ENCODE data around the gene RDH8.
A peak's percentile ranks its signal among the peaks of the same experiment; 100 is the strongest.

The RDH8 gene

GRCh38 chr19:10037367-10037766 is 24.1 kb downstream of the RDH8 start:
- DNase-seq: no peak

DNA sequence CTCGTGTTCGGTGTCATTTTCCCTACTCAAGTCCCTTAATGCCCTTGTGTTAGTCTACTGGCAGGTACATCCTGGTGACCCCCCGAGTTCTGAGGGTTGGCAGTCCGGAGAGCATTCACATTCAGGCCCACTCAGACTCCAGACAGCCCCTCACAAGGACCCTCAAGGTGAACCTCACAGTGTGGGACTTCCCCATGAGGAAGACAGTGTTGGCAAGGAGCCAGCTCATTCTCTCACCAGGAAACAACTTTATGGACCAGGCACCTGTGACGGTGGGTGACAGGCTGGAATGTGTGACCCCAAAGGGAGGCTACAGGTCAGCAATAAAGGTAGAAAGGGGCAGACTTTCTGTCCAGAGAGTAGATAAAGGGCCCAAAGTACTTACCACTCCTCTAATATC is 24.5 kb downstream of the RDH8 start:
- DNase-seq: no peak

GRCh38 chr19:10043286-10043927 is 30.1 kb downstream of the RDH8 start:
- no peak for DNase-seq

GRCh38 chr19:10044390-10044789 is 31.1 kb downstream of the RDH8 start:
- peak in 1 of 4 experiments; percentile 3 for DNase-seq

DNA sequence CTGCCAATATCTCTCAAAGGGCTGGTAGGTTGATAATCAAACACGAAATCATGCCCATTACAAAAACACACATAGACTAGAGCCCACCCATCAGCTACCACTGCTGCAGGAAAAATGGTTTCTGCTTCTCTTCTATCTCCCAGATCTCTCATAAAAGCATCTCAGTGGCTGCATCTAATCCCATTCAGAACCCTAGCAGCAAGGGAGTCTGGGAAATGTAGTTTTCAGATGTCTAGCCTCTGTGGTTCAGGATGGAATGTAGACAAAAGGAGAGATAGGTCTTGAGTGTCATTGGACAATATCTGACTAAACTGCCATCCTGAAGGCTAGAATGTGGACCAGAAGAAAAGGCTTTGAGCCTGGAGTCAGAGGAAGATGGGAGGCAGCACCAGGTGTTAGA is 32.1 kb downstream of the RDH8 start:
- DNase-seq: no peak

GRCh38 chr19:10049626-10050025 is 36.3 kb downstream of the RDH8 start:
- no peak for DNase-seq

DNA sequence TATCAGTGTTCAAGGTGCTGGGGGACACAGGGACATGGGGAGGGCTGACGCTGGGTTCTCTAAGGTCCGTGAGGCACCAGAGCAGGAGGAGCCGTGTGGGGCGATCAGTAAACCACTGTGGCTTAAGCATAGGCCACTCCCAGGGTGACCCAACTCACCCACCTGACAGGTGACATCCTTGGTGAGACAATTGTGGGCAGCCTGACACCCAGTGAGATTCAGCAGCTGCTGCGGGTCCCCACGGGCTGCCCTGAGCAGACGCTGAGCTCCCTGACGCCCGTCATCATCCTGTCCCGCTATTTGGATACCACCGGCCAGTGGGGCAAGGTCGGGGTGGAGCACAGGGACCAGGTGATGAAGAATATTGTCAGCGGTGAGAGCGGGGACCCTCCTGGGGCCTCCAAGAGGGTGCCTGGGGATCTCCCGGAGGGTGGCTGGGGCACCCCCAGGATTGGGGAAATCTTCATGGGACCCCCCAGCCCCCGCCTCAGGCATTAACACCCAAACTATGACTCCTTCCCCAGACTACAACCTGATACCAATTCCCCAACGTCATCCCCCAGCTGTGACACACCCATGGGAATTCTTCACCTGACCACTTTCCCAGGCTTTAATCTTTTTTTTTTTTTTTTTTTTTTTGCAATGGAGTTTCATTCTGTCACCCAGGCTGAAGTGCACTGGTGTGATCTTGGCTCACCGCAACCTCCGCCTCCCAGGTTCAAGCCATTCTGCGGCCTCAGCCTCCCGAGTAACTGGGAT is 39.5 kb downstream of the RDH8 start:
- DNase-seq: no peak

DNA sequence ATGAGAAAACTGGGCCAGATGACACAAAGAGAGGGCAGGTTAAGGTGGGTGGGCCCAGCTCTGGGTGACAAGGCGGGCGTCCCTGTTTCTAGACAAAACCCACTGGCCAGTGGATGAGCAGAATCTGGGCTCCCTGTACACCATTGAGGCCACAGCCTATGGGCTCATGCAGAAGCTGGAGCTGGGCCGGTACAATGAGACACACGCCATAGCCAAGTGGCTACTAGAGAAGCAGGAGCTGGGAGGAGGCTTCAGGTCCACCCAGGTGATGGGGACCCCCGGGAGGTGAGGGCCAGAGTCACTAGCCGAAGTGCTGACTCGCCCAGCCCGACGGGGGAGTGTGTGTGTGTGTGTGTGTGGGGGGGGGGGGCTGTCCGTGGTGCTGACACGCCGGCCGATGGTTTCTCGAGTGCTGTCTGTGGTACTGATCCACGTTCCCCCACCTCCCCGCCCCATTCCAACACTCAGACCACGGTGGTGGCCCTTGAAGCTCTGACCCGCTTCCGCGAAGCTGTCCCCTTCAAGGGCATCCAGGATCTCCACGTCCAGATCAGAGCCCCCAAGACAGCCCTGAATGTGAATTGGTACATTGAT is 48.5 kb downstream of the RDH8 start:
- DNase-seq: no peak

- no peak for DNase-seq
These were observed 54.9 kb downstream of the RDH8 start for GRCh38 chr19:10068205-10068604.

GRCh38 chr19:10069046-10069445 is 55.8 kb downstream of the RDH8 start:
- DNase-seq: no peak

- no peak for DNase-seq
These were observed 57.6 kb downstream of the RDH8 start for GRCh38 chr19:10070730-10071446.
